Measurements from ENCODE around the gene PLXNA2. TPM values are rescaled to one million over a fixed set of nuclear protein-coding genes. Genes with fewer than 3 reads are reported as not detected.

Gene PLXNA2
- total RNA-seq, 8 experiments from 2014 or later, result 14.3 to 50.5 (median 34.1) TPM

- in situ Hi-C loops (cut with MboI; ENCODE audit: low pct_unique_long_range_greater_than_20kb in 2 of 9, low sequenced_read_pairs in 9 of 9, unreplicated experiment in 9 of 9), result no loop called here
- Histone ChIP-seq H3K27ac (no peak overlapping the region), H3K4me3 (no peak overlapping the region), H3K4me1 (replicated peaks in 1 of 2) (peaks cover 3 to 7% of the 10 kb centered on the region in 2 donors)
- no peak for ATAC-seq (replicated peaks in 6 of 8)
Measured at GRCh38 chr1:208215393-208215792, 28.8 kb downstream of the PLXNA2 start.

- Histone ChIP-seq H3K4me1 (replicated peaks in 1 of 2) (peaks cover 3 to 7% of the 10 kb centered on the region in 2 donors), H3K4me3 (no peak overlapping the region), H3K27ac (no peak overlapping the region)
- ATAC-seq (replicated peaks in 6 of 8), result peak in 2 of 8 experiments; percentile 44 to 54
- in situ Hi-C loops (cut with MboI; ENCODE audit: low pct_unique_long_range_greater_than_20kb in 2 of 9, low sequenced_read_pairs in 9 of 9, unreplicated experiment in 9 of 9), result no loop called here
- 50 to 98% (median 82%) methylated on average over 1 to 3 of the region's 3 CpGs; no CpG with 5 or more reads in 2 of the 10 experiments for WGBS, 10 experiments
Measured at GRCh38 chr1:208213786-208214185, 30.4 kb downstream of the PLXNA2 start.

- in situ Hi-C loops (cut with MboI; ENCODE audit: low pct_unique_long_range_greater_than_20kb in 2 of 9, low sequenced_read_pairs in 9 of 9, unreplicated experiment in 9 of 9), result no loop called here
- ATAC-seq (replicated peaks in 6 of 8), result no peak
- H3K27ac ChIP-seq, result no peak overlapping the region
- WGBS, 10 experiments, result 89 to 100% (median 100%) methylated on average over 1 of the region's 1 CpG; no CpG with 5 or more reads in 3 of the 10 experiments
- peaks cover 3 to 7% of the 10 kb centered on the region in 2 donors for H3K4me1 ChIP-seq (replicated peaks in 1 of 2)
- H3K4me3 ChIP-seq, result no peak overlapping the region
Measured at GRCh38 chr1:208212893-208213292, 31.3 kb downstream of the PLXNA2 start.

- Histone ChIP-seq H3K4me3 (no peak overlapping the region), H3K27ac (peak overlapping the region in 1 of 2 donors; percentile 33)
- WGBS, 10 experiments, result 38 to 91% (median 86%) methylated on average over 1 to 8 of the region's 8 CpGs
Measured at GRCh38 chr1:208211921-208212843, 32.0 kb downstream of the PLXNA2 start.

GRCh38 chr1:208209896-208210589, 34.1 kb downstream of the PLXNA2 start:
- WGBS, 10 experiments, result 79 to 100% (median 95%) methylated on average over 2 to 9 of the region's 9 CpGs
- Histone ChIP-seq H3K27ac (no peak overlapping the region), H3K4me3 (no peak overlapping the region), H3K4me1 (replicated peaks in 1 of 2) (peaks cover 3 to 12% of the 10 kb centered on the region in 2 donors)
- no peak for ATAC-seq (replicated peaks in 6 of 8)
- in situ Hi-C loops (cut with MboI; ENCODE audit: low pct_unique_long_range_greater_than_20kb in 2 of 9, low sequenced_read_pairs in 9 of 9, unreplicated experiment in 9 of 9), result no loop called here

More at GRCh38 chr1:208211921-208212843, 32.0 kb downstream of the PLXNA2 start:
- peak in 3 of 8 experiments; percentile 30 to 53 (median 41) for ATAC-seq (replicated peaks in 6 of 8)
- in situ Hi-C loops (cut with MboI; ENCODE audit: low pct_unique_long_range_greater_than_20kb in 2 of 9, low sequenced_read_pairs in 9 of 9, unreplicated experiment in 9 of 9), result no loop called here
- peaks cover 3 to 12% of the 10 kb centered on the region in 2 donors for H3K4me1 ChIP-seq (replicated peaks in 1 of 2)

- ATAC-seq (replicated peaks in 6 of 8), result no peak
- in situ Hi-C loops (cut with MboI; ENCODE audit: low pct_unique_long_range_greater_than_20kb in 2 of 9, low sequenced_read_pairs in 9 of 9, unreplicated experiment in 9 of 9), result no loop called here
- Histone ChIP-seq H3K4me3 (no peak overlapping the region), H3K27ac (no peak overlapping the region), H3K4me1 (replicated peaks in 1 of 2) (peaks cover 3 to 12% of the 10 kb centered on the region in 2 donors)
- 52 to 100% (median 94%) methylated on average over 1 to 3 of the region's 3 CpGs; no CpG with 5 or more reads in 3 of the 10 experiments for WGBS, 10 experiments
Measured at GRCh38 chr1:208209286-208209685, 34.9 kb downstream of the PLXNA2 start.

GRCh38 chr1:208208132-208208487, 36.1 kb downstream of the PLXNA2 start:
- no peak overlapping the region for H3K27ac ChIP-seq
- peaks cover 3 to 10% of the 10 kb centered on the region in 2 donors for H3K4me1 ChIP-seq (replicated peaks in 1 of 2)
- in situ Hi-C loops (cut with MboI; ENCODE audit: low pct_unique_long_range_greater_than_20kb in 2 of 9, low sequenced_read_pairs in 9 of 9, unreplicated experiment in 9 of 9), result no loop called here
- ATAC-seq (replicated peaks in 6 of 8), result no peak
- H3K4me3 ChIP-seq, result no peak overlapping the region

GRCh38 chr1:208207388-208208131, 36.6 kb downstream of the PLXNA2 start:
- no peak for ATAC-seq (replicated peaks in 6 of 8)
- no peak overlapping the region for H3K27ac ChIP-seq
- peaks cover 7 to 13% of the 10 kb centered on the region in 2 donors for H3K4me1 ChIP-seq (replicated peaks in 1 of 2)
- in situ Hi-C loops (cut with MboI; ENCODE audit: low pct_unique_long_range_greater_than_20kb in 2 of 9, low sequenced_read_pairs in 9 of 9, unreplicated experiment in 9 of 9), result no loop called here
- 60 to 100% (median 90%) methylated on average over 1 to 9 of the region's 10 CpGs; no CpG with 5 or more reads in 1 of the 10 experiments for WGBS, 10 experiments
- no peak overlapping the region for H3K4me3 ChIP-seq

GRCh38 chr1:208206092-208206698, 38.0 kb downstream of the PLXNA2 start:
- peaks cover 14 to 20% of the 10 kb centered on the region in 2 donors for H3K4me1 ChIP-seq (replicated peaks in 1 of 2)
- no peak overlapping the region for H3K27ac ChIP-seq
- in situ Hi-C loops (cut with MboI; ENCODE audit: low pct_unique_long_range_greater_than_20kb in 2 of 9, low sequenced_read_pairs in 9 of 9, unreplicated experiment in 9 of 9), result no loop called here
- WGBS, 10 experiments, result 88 to 100% (median 100%) methylated on average over 1 to 5 of the region's 5 CpGs; no CpG with 5 or more reads in 1 of the 10 experiments
- H3K4me3 ChIP-seq, result no peak overlapping the region
- ATAC-seq (replicated peaks in 6 of 8), result no peak

GRCh38 chr1:208205216-208206013, 38.8 kb downstream of the PLXNA2 start:
- ATAC-seq (replicated peaks in 6 of 8), result no peak
- Histone ChIP-seq H3K27ac (no peak overlapping the region), H3K4me1 (replicated peaks in 1 of 2) (peaks cover 17 to 26% of the 10 kb centered on the region in 2 donors), H3K4me3 (no peak overlapping the region)
- in situ Hi-C loops (cut with MboI; ENCODE audit: low pct_unique_long_range_greater_than_20kb in 2 of 9, low sequenced_read_pairs in 9 of 9, unreplicated experiment in 9 of 9), result no loop called here
- 70 to 100% (median 92%) methylated on average over 1 to 5 of the region's 5 CpGs; no CpG with 5 or more reads in 2 of the 10 experiments for WGBS, 10 experiments

GRCh38 chr1:208204779-208205178, 39.4 kb downstream of the PLXNA2 start:
- WGBS, 10 experiments, result 58 to 100% (median 81%) methylated on average over 1 to 2 of the region's 2 CpGs; no CpG with 5 or more reads in 5 of the 10 experiments
- Histone ChIP-seq H3K4me3 (no peak overlapping the region), H3K4me1 (replicated peaks in 1 of 2) (peaks cover 17 to 26% of the 10 kb centered on the region in 2 donors), H3K27ac (no peak overlapping the region)
- ATAC-seq (replicated peaks in 6 of 8), result peak in 1 of 8 experiments; percentile 20
- in situ Hi-C loops (cut with MboI; ENCODE audit: low pct_unique_long_range_greater_than_20kb in 2 of 9, low sequenced_read_pairs in 9 of 9, unreplicated experiment in 9 of 9), result no loop called here

Data from motor neuron (in vitro differentiated cells).